ENCODE measurements around the gene PEMT. TPM values are rescaled to one million over a fixed set of nuclear protein-coding genes. Genes with fewer than 3 reads are reported as not detected.

PEMT gene
- total RNA-seq, 1 experiment from 2014 or later, result 178 TPM

- CTCF ChIA-PET, result no interaction called here
Measured at GRCh38 chr17:17502741-17503565, 88.6 kb downstream of the PEMT start.

GRCh38 chr17:17500999-17501605 lies 90.4 kb downstream of the PEMT start:
- CTCF ChIA-PET, result no interaction called here
- intact Hi-C loops (cut with micrococcal nuclease), result no loop called here

More at GRCh38 chr17:17502741-17503565, 88.6 kb downstream of the PEMT start:
- POLR2A ChIA-PET (ENCODE audit: unreplicated experiment), result no interaction called here
- DNase-seq, result no peak
- Histone ChIP-seq H3K4me3 (ENCODE audit: low read length) (no peak overlapping the region), H3K4me2 (ENCODE audit: low read length) (no peak overlapping the region), H3K36me3 (ENCODE audit: low read depth, low read length) (no peaks in the 10 kb centered on the region), H3K9me2 (replicated peaks; ENCODE audit: low read length) (no peaks in the 10 kb centered on the region), H4K20me1 (ENCODE audit: low read length) (no peaks in the 10 kb centered on the region), H3K9me3 (ENCODE audit: low read length) (no peaks in the 10 kb centered on the region), H3K9ac (ENCODE audit: low read length) (no peak overlapping the region), H3K79me2 (ENCODE audit: low read length) (no peaks in the 10 kb centered on the region), H3K4me1 (ENCODE audit: insufficient read depth, low read length) (no peaks in the 10 kb centered on the region), H3K27me3 (ENCODE audit: low read length) (no peaks in the 10 kb centered on the region), H3F3A (ENCODE audit: low read length, unreplicated experiment) (no peaks in the 10 kb centered on the region), H2AFZ (ENCODE audit: low read length) (no peak overlapping the region), H3K27ac (ENCODE audit: low read length) (no peak overlapping the region)
- no peak for TF ChIP-seq CTCF (conservative IDR thresholded peaks at IDR 0.05; ENCODE audit: low read depth, low read length)
- ATAC-seq, result no peak
- no TSS peak for BruUV-seq (replicated peaks)
- intact Hi-C loops (cut with micrococcal nuclease), result no loop called here

More at GRCh38 chr17:17500999-17501605, 90.4 kb downstream of the PEMT start:
- no peaks in the 10 kb centered on the region for H4K20me1 ChIP-seq (ENCODE audit: low read length)
- ATAC-seq (no peak), DNase-seq (no peak)
- no peak overlapping the region for H2AFZ ChIP-seq (ENCODE audit: low read length)
- H3K9ac ChIP-seq (ENCODE audit: low read length), result no peak overlapping the region
- TF ChIP-seq CTCF (conservative IDR thresholded peaks at IDR 0.05; ENCODE audit: low read depth, low read length), result no peak; the same call in 1 of the 2 replicates
- no peak for TF ChIP-seq EZH2phosphoT487 (IDR thresholded peaks at IDR 0.05; ENCODE audit: borderline replicate concordance, low read length)
- TF ChIP-seq EZH2 (IDR thresholded peaks at IDR 0.05; ENCODE audit: low read length, unreplicated experiment), result no peak
- no peaks in the 10 kb centered on the region for H3K27me3 ChIP-seq (ENCODE audit: low read length)
- POLR2A ChIA-PET (ENCODE audit: unreplicated experiment), result no interaction called here
- no peaks in the 10 kb centered on the region; the same call in 1 of the 2 replicates for H3K4me1 ChIP-seq (ENCODE audit: insufficient read depth, low read length)
- no peak overlapping the region for H3K27ac ChIP-seq (ENCODE audit: low read length)
- H3K36me3 ChIP-seq (ENCODE audit: low read depth, low read length), result no peaks in the 10 kb centered on the region
- H3K79me2 ChIP-seq (ENCODE audit: low read length), result no peaks in the 10 kb centered on the region
- no peaks in the 10 kb centered on the region for H3K9me2 ChIP-seq (replicated peaks; ENCODE audit: low read length)
- no TSS peak for BruUV-seq (replicated peaks)
- no peak overlapping the region for H3K4me3 ChIP-seq (ENCODE audit: low read length)
- H3F3A ChIP-seq (ENCODE audit: low read length, unreplicated experiment), result no peaks in the 10 kb centered on the region
- H3K4me2 ChIP-seq (ENCODE audit: low read length), result no peak overlapping the region
- no peaks in the 10 kb centered on the region for H3K9me3 ChIP-seq (ENCODE audit: low read length)

Data from PC-3 (cell line).